Liver (tissue), 9 donors: Measurements from ENCODE around the gene CADPS. TPM values are rescaled to one million over a fixed set of nuclear protein-coding genes. Genes with fewer than 3 reads are reported as not detected.

Experiments used
- DNase-seq: peaks from one replicate; pipeline ENCODE4 v3.0.0-alpha.2; 2017; ENCODE audit warnings: low spot score
- H3K27ac ChIP-seq, 2 donors: one replicate each; pipeline ENCODE4 v1.7.0; 2013; ENCODE audit warnings: inconsistent platforms in 2 of 2, low read length in 2 of 2, control low read depth in 1 of 2, low read depth in 1 of 2, mild to moderate bottlenecking in 1 of 2
- H3K27me3 ChIP-seq, 4 donors: one replicate each; pipeline versions ENCODE4 v1.6.1 to v1.7.0; 2013; ENCODE audit warnings: low read length in 3 of 4, inconsistent platforms in 1 of 4, mild to moderate bottlenecking in 1 of 4, moderate library complexity in 1 of 4; ENCODE audit not compliant: control insufficient read depth in 4 of 4, insufficient read depth in 4 of 4
- H3K36me3 ChIP-seq, 4 donors: one replicate each; pipeline versions ENCODE4 v1.6.1 to v1.7.0; 2013; ENCODE audit warnings: low read length in 3 of 4, mild to moderate bottlenecking in 3 of 4, low read depth in 1 of 4, moderate library complexity in 1 of 4; ENCODE audit not compliant: control insufficient read depth in 4 of 4, insufficient read depth in 3 of 4
- H3K4me1 ChIP-seq, 4 donors: one replicate each; pipeline versions ENCODE4 v1.6.1 to v1.7.0; 2013; ENCODE audit warnings: low read length in 3 of 4, mild to moderate bottlenecking in 3 of 4, moderate library complexity in 1 of 4; ENCODE audit not compliant: control insufficient read depth in 4 of 4, insufficient read depth in 4 of 4
- H3K4me3 ChIP-seq, 3 donors: one replicate each; pipeline versions ENCODE4 v1.6.1 to v1.7.0; 2013; ENCODE audit warnings: low read length in 3 of 3, control low read depth in 1 of 3, low read depth in 1 of 3, mild to moderate bottlenecking in 1 of 3
- H3K9ac ChIP-seq, 2 donors: one replicate each; pipeline ENCODE4 v1.7.0; 2013; ENCODE audit warnings: low read length in 2 of 2, mild to moderate bottlenecking in 2 of 2, moderate library complexity in 2 of 2, control low read depth in 1 of 2, low read depth in 1 of 2
- H3K9me3 ChIP-seq, 4 donors: one replicate each; pipeline versions ENCODE4 v1.6.1 to v1.7.0; 2013; ENCODE audit warnings: low read length in 3 of 4; ENCODE audit not compliant: control insufficient read depth in 4 of 4
- CTCF ChIP-seq: fragments of 150-350 bp; IDR thresholded peaks from 2 replicates; pipeline ENCODE4 v1.5.1; 2017; ENCODE audit warnings: improper control_type of control experiment, low read depth, low read length; ENCODE audit not compliant: missing input control
- FOXA1 ChIP-seq: IDR thresholded peaks from 2 replicates; pipeline ENCODE4 v1.6.1; 2016; ENCODE audit warnings: antibody characterized with exemption
- FOXA2 ChIP-seq: IDR thresholded peaks from 2 replicates; pipeline ENCODE4 v1.6.1; 2016; ENCODE audit warnings: antibody characterized with exemption
- GABPA ChIP-seq, 2 donors: IDR thresholded peaks in 1 of 2; conservative IDR thresholded peaks in 1 of 2; 2 replicates each; pipeline ENCODE4 v1.6.1; 2016; ENCODE audit warnings: antibody characterized with exemption in 2 of 2, mild to moderate bottlenecking in 1 of 2, moderate library complexity in 1 of 2
- HNF4A ChIP-seq, 2 donors: conservative IDR thresholded peaks; 2 replicates each; pipeline ENCODE4 v1.6.1; 2016; ENCODE audit warnings: antibody characterized with exemption in 2 of 2, mild to moderate bottlenecking in 2 of 2
- HNF4G ChIP-seq: IDR thresholded peaks from 2 replicates; pipeline ENCODE4 v1.6.1; 2016; ENCODE audit warnings: antibody characterized with exemption
- MAX ChIP-seq: IDR thresholded peaks from 2 replicates; pipeline ENCODE4 v1.6.1; 2016; ENCODE audit warnings: antibody characterized with exemption
- NR2F2 ChIP-seq: IDR thresholded peaks from 2 replicates; pipeline ENCODE4 v1.6.1; 2016; ENCODE audit warnings: antibody characterized with exemption
- REST ChIP-seq: IDR thresholded peaks from 2 replicates; pipeline ENCODE4 v1.6.1; 2016; ENCODE audit warnings: antibody characterized with exemption, mild to moderate bottlenecking
- RXRA ChIP-seq, 2 donors: IDR thresholded peaks; 2 replicates each; pipeline ENCODE4 v1.6.1; 2017 to 2018; ENCODE audit warnings: antibody characterized with exemption in 2 of 2, mild to moderate bottlenecking in 1 of 2
- SP1 ChIP-seq: IDR thresholded peaks from 2 replicates; pipeline ENCODE4 v1.6.1; 2018; ENCODE audit warnings: antibody characterized with exemption, mild to moderate bottlenecking
- YY1 ChIP-seq: IDR thresholded peaks from 2 replicates; pipeline ENCODE4 v1.6.1; 2016; ENCODE audit warnings: antibody characterized with exemption, mild to moderate bottlenecking
- WGBS: extraction: QIAGEN DNeasy Blood & Tissue Kit; methylation state at CpG from one replicate; pipeline ENCODE4 v1.1.7; 2013; 5-methylcytosine and 5-hydroxymethylcytosine counted together
- polyA plus RNA-seq, 2 donors: library from polyadenylated mRNA; stranded (reverse) in 1 of 2; unstranded in 1 of 2; fragments of 200-250 nt in 1 of 2; fragments of >200 nt in 1 of 2; fragmentation: Nextera tagmentation in 1 of 2; extraction: Ambion mirVana in 1 of 2; gene quantifications; one replicate each; pipeline versions ENCODE4 v1.2.1 to v1.2.3, GENCODE V29; 2013 to 2015
- total RNA-seq, 2 donors: library from RNA; depleted of rRNA; stranded (reverse); fragments of >200 nt; gene quantifications; one replicate each; pipeline ENCODE4 v1.2.3, GENCODE V29; 2014
- donor health status: healthy.
- donor health status: healthy.
- donor health status: healthy.
- donor health status: healthy.
- donor health status: healthy.

Gene CADPS
- total and polyA plus RNA-seq, 4 donors, result 0.05 to 0.37 (median 0.17) TPM; not detected in 1

- WGBS, result 32% methylated on average over 2 of the region's 2 CpGs
- Histone ChIP-seq H3K4me3 (no peak overlapping the region), H3K36me3 (no peaks in the 10 kb centered on the region), H3K27ac (no peak overlapping the region), H3K27me3 (no peaks in the 10 kb centered on the region), H3K4me1 (no peaks in the 10 kb centered on the region), H3K9ac (no peak overlapping the region), H3K9me3 (no peaks in the 10 kb centered on the region)
- no peak for DNase-seq
- TF ChIP-seq YY1 (no peak), FOXA1 (no peak), GABPA (IDR thresholded peaks at IDR 0.05 in 1 of 2, conservative IDR thresholded peaks at IDR 0.05 in 1 of 2) (no peak), CTCF (no peak), SP1 (no peak)
These were observed 343.7 kb downstream of the CADPS start for GRCh38 chr3:62531493-62531892.

- Histone ChIP-seq H3K4me3 (no peak overlapping the region), H3K27ac (no peak overlapping the region), H3K9me3 (no peaks in the 10 kb centered on the region), H3K36me3 (no peaks in the 10 kb centered on the region), H3K27me3 (peaks cover 0 to 2% (median 0%) of the 10 kb centered on the region in 4 donors), H3K4me1 (no peaks in the 10 kb centered on the region), H3K9ac (no peak overlapping the region)
- no peak for TF ChIP-seq SP1
- peak; percentile 98 for TF ChIP-seq REST
- TF ChIP-seq MAX, result no peak
- WGBS, result 34% methylated on average over 4 of the region's 4 CpGs
- peak; percentile 51 for DNase-seq
These were observed 346.0 kb downstream of the CADPS start for GRCh38 chr3:62529230-62529629.

GRCh38 chr3:62527474-62527873, 347.7 kb downstream of the CADPS start:
- Histone ChIP-seq H3K9ac (no peak overlapping the region), H3K27ac (no peak overlapping the region), H3K4me3 (no peak overlapping the region), H3K4me1 (no peaks in the 10 kb centered on the region), H3K9me3 (no peaks in the 10 kb centered on the region), H3K27me3 (peaks cover 0 to 6% (median 0%) of the 10 kb centered on the region in 4 donors), H3K36me3 (no peaks in the 10 kb centered on the region)
- DNase-seq, result no peak
- WGBS, result 68% methylated on average over 4 of the region's 4 CpGs
- no peak for TF ChIP-seq NR2F2
- TF ChIP-seq CTCF, result no peak
- no peak for TF ChIP-seq REST
- no peak for TF ChIP-seq HNF4A (conservative IDR thresholded peaks at IDR 0.05)
- no peak for TF ChIP-seq HNF4G
- TF ChIP-seq FOXA2, result no peak
- no peak for TF ChIP-seq RXRA (IDR thresholded peaks at IDR 0.05)
